Measurements from ENCODE around the gene PLPPR3. TPM values are rescaled to one million over a fixed set of nuclear protein-coding genes. Genes with fewer than 3 reads are reported as not detected.
"Not testable (repeated sequence)": the region's sequence is repeated elsewhere in the genome, so short reads cannot be mapped to it uniquely, and the experiment has no call there.

The PLPPR3 gene
- total and polyA plus RNA-seq, 2 donors (not counting 1 experiment from before 2014, with no cell fraction given) = 0.19 to 2.5 TPM

DNA sequence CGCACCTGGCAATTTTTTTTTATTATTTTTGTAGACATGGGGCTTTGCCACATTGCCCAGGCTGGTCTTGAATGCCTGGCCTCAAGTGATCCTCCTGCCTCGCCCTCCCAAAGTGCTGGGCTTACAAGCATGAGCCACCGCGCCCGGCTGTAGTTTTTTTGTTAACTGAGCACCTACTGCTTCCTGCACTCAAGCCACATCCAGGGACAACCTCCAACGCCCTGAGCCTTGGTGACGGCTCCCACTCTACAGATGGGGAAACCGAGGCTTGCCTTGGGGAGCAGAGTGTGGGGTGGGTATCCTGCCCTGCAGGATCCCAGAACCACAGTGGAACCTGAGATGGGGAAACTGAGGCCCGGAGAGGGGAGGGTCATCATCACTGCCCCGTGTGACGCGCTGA lies 33.4 kb upstream of the PLPPR3 start:
- DNase-seq (ENCODE audit: low read depth in 2 of 2) = no peak
- H3K4me3 ChIP-seq (replicated peaks in 1 of 4; ENCODE audit: control extremely low read depth in 1 of 4, insufficient read depth in 1 of 4, low read depth in 3 of 4, low read length in 4 of 4) = no peak overlapping the region
- H3K36me3 ChIP-seq (ENCODE audit: control insufficient read depth, insufficient read depth, low read length) = no peaks in the 10 kb centered on the region
- H3K79me2 ChIP-seq (ENCODE audit: control insufficient read depth, insufficient read depth, low read length) = no peaks in the 10 kb centered on the region
- H2AFZ ChIP-seq (ENCODE audit: low read length) = no peak overlapping the region
- no peak for TF ChIP-seq EZH2 (IDR thresholded peaks at IDR 0.05; ENCODE audit: low read length, missing control alignments)
- TF ChIP-seq, protein P1, sequence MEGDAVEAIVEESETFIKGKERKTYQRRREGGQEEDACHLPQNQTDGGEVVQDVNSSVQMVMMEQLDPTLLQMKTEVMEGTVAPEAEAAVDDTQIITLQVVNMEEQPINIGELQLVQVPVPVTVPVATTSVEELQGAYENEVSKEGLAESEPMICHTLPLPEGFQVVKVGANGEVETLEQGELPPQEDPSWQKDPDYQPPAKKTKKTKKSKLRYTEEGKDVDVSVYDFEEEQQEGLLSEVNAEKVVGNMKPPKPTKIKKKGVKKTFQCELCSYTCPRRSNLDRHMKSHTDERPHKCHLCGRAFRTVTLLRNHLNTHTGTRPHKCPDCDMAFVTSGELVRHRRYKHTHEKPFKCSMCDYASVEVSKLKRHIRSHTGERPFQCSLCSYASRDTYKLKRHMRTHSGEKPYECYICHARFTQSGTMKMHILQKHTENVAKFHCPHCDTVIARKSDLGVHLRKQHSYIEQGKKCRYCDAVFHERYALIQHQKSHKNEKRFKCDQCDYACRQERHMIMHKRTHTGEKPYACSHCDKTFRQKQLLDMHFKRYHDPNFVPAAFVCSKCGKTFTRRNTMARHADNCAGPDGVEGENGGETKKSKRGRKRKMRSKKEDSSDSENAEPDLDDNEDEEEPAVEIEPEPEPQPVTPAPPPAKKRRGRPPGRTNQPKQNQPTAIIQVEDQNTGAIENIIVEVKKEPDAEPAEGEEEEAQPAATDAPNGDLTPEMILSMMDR (conservative IDR thresholded peaks at IDR 0.05 in 1 of 2, IDR thresholded peaks at IDR 0.05 in 1 of 2; ENCODE audit: low read depth in 1 of 2, low read length in 2 of 2) = no peak
- no peaks in the 10 kb centered on the region for H3K27me3 ChIP-seq (ENCODE audit: control insufficient read depth, insufficient read depth, low read length)
- no peak overlapping the region for H3K27ac ChIP-seq (ENCODE audit: insufficient read depth, low read length)
- no peaks in the 10 kb centered on the region for H3K9me3 ChIP-seq (ENCODE audit: control insufficient read depth, insufficient read depth, low read depth, low read length)
- H3K4me2 ChIP-seq (ENCODE audit: extremely low read depth, insufficient read depth, low read length) = no peak overlapping the region
- H3K4me1 ChIP-seq (ENCODE audit: control insufficient read depth, extremely low read depth, insufficient read depth, low read length) = peaks cover 6% of the 10 kb centered on the region
- no peak overlapping the region for H3K9ac ChIP-seq (ENCODE audit: insufficient read depth, low read length)
- no peaks in the 10 kb centered on the region for H4K20me1 ChIP-seq (ENCODE audit: control insufficient read depth, extremely low read depth, insufficient read depth, low read length)

DNA sequence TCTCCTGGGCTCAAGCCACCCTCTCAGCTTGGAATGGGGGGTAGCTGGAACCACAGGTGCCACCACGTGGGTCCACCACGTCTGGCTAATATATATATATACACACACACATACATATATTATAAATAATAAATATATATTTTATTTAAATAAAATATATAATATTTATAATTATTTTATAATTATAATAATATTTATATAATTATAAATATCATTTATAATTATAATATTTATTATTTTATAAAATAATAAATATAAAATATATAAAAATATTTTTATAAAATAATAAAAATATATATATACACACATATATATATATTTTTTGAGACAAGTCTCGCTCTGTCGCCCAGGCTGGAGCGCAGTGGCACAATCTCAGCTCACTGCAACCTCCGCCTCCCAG lies 32.8 kb upstream of the PLPPR3 start:
- TF ChIP-seq, protein P1 (conservative IDR thresholded peaks at IDR 0.05 in 1 of 2, IDR thresholded peaks at IDR 0.05 in 1 of 2; ENCODE audit: low read depth in 1 of 2, low read length in 2 of 2) = no peak
- no peak for TF ChIP-seq EZH2 (IDR thresholded peaks at IDR 0.05; ENCODE audit: low read length, missing control alignments)

DNA sequence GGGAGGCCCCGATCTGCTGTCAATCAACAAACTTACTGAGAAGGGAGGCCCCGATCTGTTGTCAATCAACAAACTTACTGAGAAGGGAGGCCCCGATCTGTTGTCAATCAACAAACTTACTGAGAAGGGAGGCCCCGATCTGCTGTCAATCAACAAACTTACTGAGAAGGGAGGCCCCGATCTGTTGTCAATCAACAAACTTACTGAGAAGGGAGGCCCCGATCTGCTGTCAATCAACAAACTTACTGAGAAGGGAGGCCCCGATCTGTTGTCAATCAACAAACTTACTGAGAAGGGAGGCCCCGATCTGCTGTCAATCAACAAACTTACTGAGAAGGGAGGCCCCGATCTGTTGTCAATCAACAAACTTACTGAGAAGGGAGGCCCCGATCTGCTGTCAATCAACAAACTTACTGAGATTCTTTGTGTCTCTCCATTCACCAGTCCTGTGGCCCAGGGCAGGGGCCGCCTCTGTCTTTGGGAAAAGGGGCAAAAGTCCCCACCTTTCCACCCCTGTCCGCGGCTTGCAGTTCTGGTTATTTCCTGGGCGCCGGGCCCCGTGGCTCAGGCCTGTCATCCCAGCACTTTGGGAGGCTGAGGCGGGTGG lies 32.0 kb upstream of the PLPPR3 start:
- H3K27ac ChIP-seq (ENCODE audit: insufficient read depth, low read length); DNase-seq (ENCODE audit: low read depth in 2 of 2); H3K36me3 ChIP-seq (ENCODE audit: control insufficient read depth, insufficient read depth, low read length); H3K27me3 ChIP-seq (ENCODE audit: control insufficient read depth, insufficient read depth, low read length); H3K9ac ChIP-seq (ENCODE audit: insufficient read depth, low read length); H4K20me1 ChIP-seq (ENCODE audit: control insufficient read depth, extremely low read depth, insufficient read depth, low read length); H3K9me3 ChIP-seq (ENCODE audit: control insufficient read depth, insufficient read depth, low read depth, low read length); H3K4me3 ChIP-seq (replicated peaks in 1 of 4; ENCODE audit: control extremely low read depth in 1 of 4, insufficient read depth in 1 of 4, low read depth in 3 of 4, low read length in 4 of 4); H3K4me1 ChIP-seq (ENCODE audit: control insufficient read depth, extremely low read depth, insufficient read depth, low read length); H3K79me2 ChIP-seq (ENCODE audit: control insufficient read depth, insufficient read depth, low read length); H3K4me2 ChIP-seq (ENCODE audit: extremely low read depth, insufficient read depth, low read length); H2AFZ ChIP-seq (ENCODE audit: low read length): not testable (repeated sequence)

More for the DNA sequence above, 32.8 kb upstream of the PLPPR3 start:
- no peak overlapping the region for H3K4me3 ChIP-seq (replicated peaks in 1 of 4; ENCODE audit: control extremely low read depth in 1 of 4, insufficient read depth in 1 of 4, low read depth in 3 of 4, low read length in 4 of 4)
- no peak overlapping the region for H3K4me2 ChIP-seq (ENCODE audit: extremely low read depth, insufficient read depth, low read length)
- H4K20me1 ChIP-seq (ENCODE audit: control insufficient read depth, extremely low read depth, insufficient read depth, low read length) = no peaks in the 10 kb centered on the region
- DNase-seq (ENCODE audit: low read depth in 2 of 2) = no peak
- peaks cover 6% of the 10 kb centered on the region for H3K4me1 ChIP-seq (ENCODE audit: control insufficient read depth, extremely low read depth, insufficient read depth, low read length)
- H3K9me3 ChIP-seq (ENCODE audit: control insufficient read depth, insufficient read depth, low read depth, low read length) = no peaks in the 10 kb centered on the region
- no peak overlapping the region for H2AFZ ChIP-seq (ENCODE audit: low read length)
- H3K27me3 ChIP-seq (ENCODE audit: control insufficient read depth, insufficient read depth, low read length) = no peaks in the 10 kb centered on the region
- no peaks in the 10 kb centered on the region for H3K79me2 ChIP-seq (ENCODE audit: control insufficient read depth, insufficient read depth, low read length)
- no peaks in the 10 kb centered on the region for H3K36me3 ChIP-seq (ENCODE audit: control insufficient read depth, insufficient read depth, low read length)
- no peak overlapping the region for H3K9ac ChIP-seq (ENCODE audit: insufficient read depth, low read length)
- no peak overlapping the region for H3K27ac ChIP-seq (ENCODE audit: insufficient read depth, low read length)
